Parathyroid adenoma (tissue), 2 donors: ENCODE measurements around the gene CTSZ.
"Not testable (repeated sequence)": the region's sequence is repeated elsewhere in the genome, so short reads cannot be mapped to it uniquely, and the experiment has no call there.

Experiments
- H2AFZ ChIP-seq: fragments of 300-600 bp; sonication (generic); one replicate; pipeline ENCODE4 v1.7.0; 2017; ENCODE audit warnings: antibody characterized with exemption, mild to moderate bottlenecking
- H3K27ac ChIP-seq: fragments of 300-600 bp; sonication (generic); one replicate; pipeline ENCODE4 v1.7.0; 2017
- H3K27me3 ChIP-seq: fragments of 300-600 bp; sonication (generic); one replicate; pipeline ENCODE4 v1.7.0; 2017; ENCODE audit warnings: low read length; ENCODE audit not compliant: control insufficient read depth, insufficient read depth
- H3K36me3 ChIP-seq: fragments of 300-600 bp; sonication (generic); one replicate; pipeline ENCODE4 v1.7.0; 2017; ENCODE audit warnings: low read length; ENCODE audit not compliant: control insufficient read depth, insufficient read depth
- H3K4me1 ChIP-seq: fragments of 300-600 bp; sonication (generic); one replicate; pipeline ENCODE4 v1.7.0; 2017; ENCODE audit warnings: control low read depth
- H3K4me2 ChIP-seq: fragments of 300-600 bp; sonication (generic); one replicate; pipeline ENCODE4 v1.7.0; 2017; ENCODE audit warnings: low read length
- H3K4me3 ChIP-seq: fragments of 300-600 bp; sonication (generic); one replicate; pipeline ENCODE4 v1.7.0; 2017; ENCODE audit warnings: low read depth, low read length
- H3K79me2 ChIP-seq: fragments of 300-600 bp; sonication (generic); one replicate; pipeline ENCODE4 v1.7.0; 2017; ENCODE audit warnings: control low read depth
- H3K9ac ChIP-seq: fragments of 300-600 bp; sonication (generic); one replicate; pipeline ENCODE4 v1.7.0; 2017; ENCODE audit warnings: mild to moderate bottlenecking
- H3K9me3 ChIP-seq: fragments of 300-600 bp; sonication (generic); one replicate; pipeline ENCODE4 v1.7.0; 2017; ENCODE audit warnings: low read length; ENCODE audit not compliant: control insufficient read depth
- CTCF ChIP-seq: fragments of 300-600 bp; sonication (generic); IDR thresholded peaks from one replicate; pipeline ENCODE4 v1.7.0; 2017; ENCODE audit warnings: antibody characterized with exemption, mild to moderate bottlenecking
- donor health status: primary hyperparathyroidism.

Gene CTSZ

GRCh38 chr20:58969439-58969838 lies 37.6 kb downstream of the CTSZ start:
- no peaks in the 10 kb centered on the region for H3K9me3 ChIP-seq
- no peaks in the 10 kb centered on the region for H3K27me3 ChIP-seq
- H3K27ac ChIP-seq = no peak overlapping the region
- H3K36me3 ChIP-seq = no peaks in the 10 kb centered on the region
- H3K4me2 ChIP-seq = no peak overlapping the region
- no peak overlapping the region for H2AFZ ChIP-seq
- TF ChIP-seq CTCF = no peak
- H3K4me1 ChIP-seq = no peaks in the 10 kb centered on the region
- H3K4me3 ChIP-seq = no peak overlapping the region
- H3K79me2 ChIP-seq = no peaks in the 10 kb centered on the region
- no peak overlapping the region for H3K9ac ChIP-seq

- TF ChIP-seq CTCF = no peak
- H3K36me3 ChIP-seq = no peaks in the 10 kb centered on the region
- H3K9ac ChIP-seq = no peak overlapping the region
- no peak overlapping the region for H3K27ac ChIP-seq
- no peaks in the 10 kb centered on the region for H3K27me3 ChIP-seq
- H2AFZ ChIP-seq = no peak overlapping the region
- H3K9me3 ChIP-seq = no peaks in the 10 kb centered on the region
- no peaks in the 10 kb centered on the region for H3K79me2 ChIP-seq
- no peaks in the 10 kb centered on the region for H3K4me1 ChIP-seq
- H3K4me3 ChIP-seq = no peak overlapping the region
- no peak overlapping the region for H3K4me2 ChIP-seq
Measured at GRCh38 chr20:58967652-58968429, 39.2 kb downstream of the CTSZ start.

DNA sequence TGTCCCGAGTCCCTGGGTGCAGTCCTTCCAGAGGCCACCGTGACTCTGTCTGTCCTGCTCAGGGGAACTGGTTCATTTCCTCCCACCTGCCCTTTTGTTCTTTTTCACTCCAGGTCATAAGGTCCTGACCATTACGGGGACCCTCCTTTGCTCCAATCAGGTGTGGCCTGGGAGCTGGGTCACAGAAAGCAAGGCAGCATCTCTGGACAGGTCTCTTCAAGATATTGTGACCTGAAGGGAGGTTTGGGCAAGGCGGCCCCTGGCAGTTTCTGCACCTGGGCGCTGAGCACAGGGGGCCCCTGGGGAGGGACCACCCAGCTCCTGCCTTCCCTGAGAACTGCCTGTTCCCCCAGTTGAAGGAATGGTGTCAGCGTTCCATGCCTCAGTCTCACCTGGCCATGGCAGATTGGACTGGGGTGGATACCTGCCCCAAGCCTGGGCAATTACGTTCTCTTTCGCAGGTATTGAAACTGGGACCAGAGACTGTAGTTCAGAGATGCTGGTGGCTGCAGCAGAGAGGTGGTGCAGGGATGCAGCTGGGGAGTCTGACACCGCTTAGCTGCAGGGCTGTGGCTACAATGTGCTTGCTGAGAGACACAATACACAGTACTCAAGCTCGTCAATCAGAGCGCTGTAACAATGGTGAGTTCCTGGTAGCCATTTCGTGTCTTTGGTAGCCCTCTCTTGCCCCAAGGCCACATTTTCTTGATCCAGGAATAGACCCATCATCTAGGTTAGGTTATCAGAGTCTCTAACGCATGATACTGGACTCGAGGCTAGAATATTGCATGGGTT lies 41.6 kb downstream of the CTSZ start:
- no peak overlapping the region for H3K4me2 ChIP-seq
- no peaks in the 10 kb centered on the region for H3K27me3 ChIP-seq
- H3K4me3 ChIP-seq = no peak overlapping the region
- H3K36me3 ChIP-seq = no peaks in the 10 kb centered on the region
- H2AFZ ChIP-seq = no peak overlapping the region
- TF ChIP-seq CTCF = no peak
- H3K9me3 ChIP-seq = no peaks in the 10 kb centered on the region
- H3K27ac ChIP-seq = no peak overlapping the region
- no peaks in the 10 kb centered on the region for H3K79me2 ChIP-seq
- no peak overlapping the region for H3K9ac ChIP-seq
- no peaks in the 10 kb centered on the region for H3K4me1 ChIP-seq

DNA sequence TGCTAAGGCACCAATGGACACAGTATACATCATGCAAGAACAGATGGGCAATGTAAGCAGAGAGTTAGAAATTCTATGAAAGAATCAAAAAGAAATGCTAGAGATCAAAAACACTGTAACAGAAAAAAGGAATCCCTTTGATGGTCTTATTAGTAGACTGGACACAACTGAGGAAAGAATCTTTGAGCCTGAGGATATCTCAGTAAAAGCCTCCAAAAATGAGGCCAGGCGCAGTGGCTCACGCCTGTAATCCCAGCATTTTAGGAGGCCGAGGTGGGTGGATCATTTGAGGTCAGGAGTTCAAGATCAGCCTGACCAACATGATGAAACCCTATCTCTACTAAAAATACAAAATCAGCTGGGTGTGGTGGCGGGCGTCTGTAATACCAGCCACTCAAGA lies 43.1 kb downstream of the CTSZ start:
- H3K36me3 ChIP-seq, H3K4me1 ChIP-seq, H3K27me3 ChIP-seq, H3K9me3 ChIP-seq, H3K79me2 ChIP-seq, H3K4me3 ChIP-seq, H3K9ac ChIP-seq, H3K27ac ChIP-seq, H2AFZ ChIP-seq, H3K4me2 ChIP-seq: not testable (repeated sequence)

GRCh38 chr20:58963060-58963584 lies 43.9 kb downstream of the CTSZ start:
- no peak for TF ChIP-seq CTCF
- H3K9me3 ChIP-seq = no peaks in the 10 kb centered on the region
- no peaks in the 10 kb centered on the region for H3K36me3 ChIP-seq
- H2AFZ ChIP-seq = no peak overlapping the region
- H3K4me1 ChIP-seq = no peaks in the 10 kb centered on the region
- no peaks in the 10 kb centered on the region for H3K27me3 ChIP-seq
- no peak overlapping the region for H3K9ac ChIP-seq
- H3K4me3 ChIP-seq = no peak overlapping the region
- no peak overlapping the region for H3K4me2 ChIP-seq
- no peaks in the 10 kb centered on the region for H3K79me2 ChIP-seq
- H3K27ac ChIP-seq = no peak overlapping the region
